HL-60 (cell line): ENCODE measurements around the gene VCP.

Source experiments
- POLR2AphosphoS5 ChIP-seq: IDR thresholded peaks from 2 replicates; pipeline ENCODE4 v1.6.1; 2012; ENCODE audit warnings: low read depth
- SPI1 ChIP-seq: IDR thresholded peaks from 2 replicates; pipeline ENCODE4 v1.6.1; 2012; ENCODE audit warnings: low read depth, mild to moderate bottlenecking, borderline replicate concordance
- TF ChIP-seq, protein P1 (sequence below): IDR thresholded peaks from one replicate; pipeline ENCODE4 v1.5.1; 2011; ENCODE audit warnings: low read length, control low read depth, inconsistent platforms; ENCODE audit not compliant: insufficient read depth

DNA sequence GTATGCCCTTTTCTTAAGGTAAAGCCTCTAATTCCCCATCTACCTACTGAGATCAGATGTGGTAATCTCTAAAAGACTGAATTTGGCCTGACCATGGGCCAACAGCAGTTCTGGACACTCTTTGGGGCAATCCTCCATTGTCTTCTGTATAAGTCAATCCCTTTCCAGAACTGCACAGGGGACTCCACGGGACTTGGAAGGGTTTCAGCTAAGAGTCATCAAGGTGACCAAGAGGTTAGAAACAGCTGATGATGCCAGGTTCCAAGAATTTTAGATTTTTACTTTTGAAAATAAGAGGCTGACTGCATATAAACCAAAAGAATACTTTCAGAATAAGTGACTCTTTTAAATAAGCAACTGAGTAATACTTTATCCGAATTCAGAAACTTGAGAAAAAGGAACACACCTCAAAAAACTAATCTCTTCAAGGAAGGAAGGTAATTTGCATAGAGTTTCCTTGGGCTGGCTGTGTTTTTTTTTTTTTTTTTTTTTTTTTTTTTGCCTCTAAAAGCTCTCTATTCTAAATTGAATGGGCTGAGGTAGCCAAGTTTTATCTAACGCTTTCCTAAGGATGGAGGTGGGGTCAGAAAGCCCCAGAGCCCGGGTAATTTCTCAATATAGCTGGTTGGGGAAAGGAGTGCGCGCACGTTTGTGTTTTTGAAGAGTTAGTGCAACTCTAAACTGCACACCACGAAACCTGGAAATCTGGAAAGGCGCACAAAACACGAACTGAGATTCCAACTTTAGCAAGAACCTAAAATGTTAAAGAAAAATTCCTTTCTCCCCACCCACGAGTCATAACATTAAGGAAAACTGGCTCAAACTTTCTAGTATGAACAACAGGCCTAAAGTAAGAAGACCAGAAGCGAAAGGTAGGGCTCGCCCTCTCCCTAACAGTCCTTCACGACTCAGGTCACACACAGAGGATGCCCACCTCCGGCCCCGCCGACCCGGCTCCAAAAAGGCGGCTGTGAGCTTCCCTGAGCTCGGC lies 1.3 kb downstream of the VCP start:
- TF ChIP-seq, protein P1, sequence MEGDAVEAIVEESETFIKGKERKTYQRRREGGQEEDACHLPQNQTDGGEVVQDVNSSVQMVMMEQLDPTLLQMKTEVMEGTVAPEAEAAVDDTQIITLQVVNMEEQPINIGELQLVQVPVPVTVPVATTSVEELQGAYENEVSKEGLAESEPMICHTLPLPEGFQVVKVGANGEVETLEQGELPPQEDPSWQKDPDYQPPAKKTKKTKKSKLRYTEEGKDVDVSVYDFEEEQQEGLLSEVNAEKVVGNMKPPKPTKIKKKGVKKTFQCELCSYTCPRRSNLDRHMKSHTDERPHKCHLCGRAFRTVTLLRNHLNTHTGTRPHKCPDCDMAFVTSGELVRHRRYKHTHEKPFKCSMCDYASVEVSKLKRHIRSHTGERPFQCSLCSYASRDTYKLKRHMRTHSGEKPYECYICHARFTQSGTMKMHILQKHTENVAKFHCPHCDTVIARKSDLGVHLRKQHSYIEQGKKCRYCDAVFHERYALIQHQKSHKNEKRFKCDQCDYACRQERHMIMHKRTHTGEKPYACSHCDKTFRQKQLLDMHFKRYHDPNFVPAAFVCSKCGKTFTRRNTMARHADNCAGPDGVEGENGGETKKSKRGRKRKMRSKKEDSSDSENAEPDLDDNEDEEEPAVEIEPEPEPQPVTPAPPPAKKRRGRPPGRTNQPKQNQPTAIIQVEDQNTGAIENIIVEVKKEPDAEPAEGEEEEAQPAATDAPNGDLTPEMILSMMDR, result no peak
- no peak for TF ChIP-seq SPI1
- TF ChIP-seq POLR2AphosphoS5, result no peak
